Measurements from ENCODE around the gene C10orf62. TPM values are rescaled to one million over a fixed set of nuclear protein-coding genes. Genes with fewer than 3 reads are reported as not detected.

Gene C10orf62
- total and polyA plus RNA-seq, 12 donors, result 0.26 to 2.3 (median 0.90) TPM; not detected in 3

GRCh38 chr10:97570146-97570788 is 19.3 kb upstream of the C10orf62 start:
- intact Hi-C loops (cut with DNase I), result loop anchor here (5.0 to 10.0 kb wide), 2 partner anchors 42 to 165 kb away; partner anchors contain the start of gene ZFYVE27 (in 1 of the 2)
- no peak for DNase-seq
- TF ChIP-seq, protein P1, sequence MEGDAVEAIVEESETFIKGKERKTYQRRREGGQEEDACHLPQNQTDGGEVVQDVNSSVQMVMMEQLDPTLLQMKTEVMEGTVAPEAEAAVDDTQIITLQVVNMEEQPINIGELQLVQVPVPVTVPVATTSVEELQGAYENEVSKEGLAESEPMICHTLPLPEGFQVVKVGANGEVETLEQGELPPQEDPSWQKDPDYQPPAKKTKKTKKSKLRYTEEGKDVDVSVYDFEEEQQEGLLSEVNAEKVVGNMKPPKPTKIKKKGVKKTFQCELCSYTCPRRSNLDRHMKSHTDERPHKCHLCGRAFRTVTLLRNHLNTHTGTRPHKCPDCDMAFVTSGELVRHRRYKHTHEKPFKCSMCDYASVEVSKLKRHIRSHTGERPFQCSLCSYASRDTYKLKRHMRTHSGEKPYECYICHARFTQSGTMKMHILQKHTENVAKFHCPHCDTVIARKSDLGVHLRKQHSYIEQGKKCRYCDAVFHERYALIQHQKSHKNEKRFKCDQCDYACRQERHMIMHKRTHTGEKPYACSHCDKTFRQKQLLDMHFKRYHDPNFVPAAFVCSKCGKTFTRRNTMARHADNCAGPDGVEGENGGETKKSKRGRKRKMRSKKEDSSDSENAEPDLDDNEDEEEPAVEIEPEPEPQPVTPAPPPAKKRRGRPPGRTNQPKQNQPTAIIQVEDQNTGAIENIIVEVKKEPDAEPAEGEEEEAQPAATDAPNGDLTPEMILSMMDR (IDR thresholded peaks at IDR 0.05), result no peak
- no peak for TF ChIP-seq POLR2A (IDR thresholded peaks at IDR 0.05)
- H3K36me3 ChIP-seq (replicated peaks in 1 of 2), result peaks cover 0 to 19% of the 10 kb centered on the region in 2 donors
- H3K4me1 ChIP-seq (replicated peaks in 1 of 2), result peaks cover 5 to 20% of the 10 kb centered on the region in 2 donors
- no peak overlapping the region for H3K4me3 ChIP-seq
- H3K27me3 ChIP-seq, result no peaks in the 10 kb centered on the region
- H3K27ac ChIP-seq, result no peak overlapping the region
- WGBS, 4 donors, result 91 to 99% (median 94%) methylated on average over 6 to 33 of the region's 33 CpGs
- H3K9me3 ChIP-seq (replicated peaks in 1 of 3), result no peaks in the 10 kb centered on the region

GRCh38 chr10:97570789-97571471 is 18.6 kb upstream of the C10orf62 start:
- Histone ChIP-seq H3K4me1 (replicated peaks in 1 of 2) (peaks cover 6 to 27% of the 10 kb centered on the region in 2 donors), H3K9me3 (replicated peaks in 1 of 3) (no peaks in the 10 kb centered on the region), H3K4me3 (no peak overlapping the region), H3K36me3 (replicated peaks in 1 of 2) (peaks cover 0 to 19% of the 10 kb centered on the region in 2 donors), H3K27ac (no peak overlapping the region), H3K27me3 (no peaks in the 10 kb centered on the region)
- TF ChIP-seq, protein P1 (IDR thresholded peaks at IDR 0.05), result no peak
- TF ChIP-seq POLR2A (IDR thresholded peaks at IDR 0.05), result no peak
- intact Hi-C loops (cut with DNase I), result loop anchor here (5.0 to 10.0 kb wide), 2 partner anchors 41 to 164 kb away; partner anchors contain the start of gene ZFYVE27 (in 1 of the 2)
- 82 to 92% (median 87%) methylated on average over 3 to 5 of the region's 5 CpGs for WGBS, 4 donors
- DNase-seq, result no peak

GRCh38 chr10:97571622-97572021 is 17.9 kb upstream of the C10orf62 start:
- no peaks in the 10 kb centered on the region for H3K27me3 ChIP-seq
- H3K4me1 ChIP-seq (replicated peaks in 1 of 2), result peaks cover 6 to 27% of the 10 kb centered on the region in 2 donors
- 88 to 92% (median 91%) methylated on average over 3 of the region's 3 CpGs for WGBS, 4 donors
- H3K4me3 ChIP-seq, result no peak overlapping the region
- no peak for DNase-seq
- no peaks in the 10 kb centered on the region for H3K9me3 ChIP-seq (replicated peaks in 1 of 3)
- H3K27ac ChIP-seq, result no peak overlapping the region
- no peak for TF ChIP-seq POLR2A (IDR thresholded peaks at IDR 0.05)
- TF ChIP-seq, protein P1 (IDR thresholded peaks at IDR 0.05), result no peak
- intact Hi-C loops (cut with DNase I), result loop anchor here (5.0 to 10.0 kb wide), 2 partner anchors 41 to 163 kb away; partner anchors contain the start of gene ZFYVE27 (in 1 of the 2)
- H3K36me3 ChIP-seq (replicated peaks in 1 of 2), result peaks cover 0 to 19% of the 10 kb centered on the region in 2 donors

Measured in adrenal gland (tissue), 12 donors.